Activated CD8-positive, alpha-beta memory T cell treated with anti-CD3 and anti-CD28 coated beads for 4 hours (primary cell): ENCODE results near the gene PYGL.
"Not testable (repeated sequence)": the region's sequence is repeated elsewhere in the genome, so short reads cannot be mapped to it uniquely, and the experiment has no call there.

Experiments
- DNase-seq, 2 donors: peaks; one replicate each; pipeline ENCODE4 v3.0.0-alpha.2; 2020; ENCODE audit warnings: low read depth in 2 of 2

PYGL gene

GRCh38 chr14:50954811-50955372 lies 10.6 kb upstream of the PYGL start:
- DNase-seq = no peak

GRCh38 chr14:50953502-50953901 lies 9.2 kb upstream of the PYGL start:
- no peak for DNase-seq

GRCh38 chr14:50951032-50951431 lies 6.7 kb upstream of the PYGL start:
- no peak for DNase-seq

- no peak for DNase-seq
Measured at GRCh38 chr14:50948205-50948604, 3.9 kb upstream of the PYGL start.

- no peak for DNase-seq
Measured at GRCh38 chr14:50947446-50947845, 3.2 kb upstream of the PYGL start.

GRCh38 chr14:50946234-50946935 lies 2.1 kb upstream of the PYGL start:
- no peak for DNase-seq

- no peak for DNase-seq
Measured at GRCh38 chr14:50944647-50945413, 547 bp upstream of the PYGL start.

GRCh38 chr14:50943261-50943942 lies 881 bp downstream of the PYGL start:
- no peak for DNase-seq

GRCh38 chr14:50941638-50942037 lies 2.6 kb downstream of the PYGL start:
- not testable (repeated sequence) for DNase-seq

- no peak for DNase-seq
Measured at GRCh38 chr14:50941151-50941550, 3.1 kb downstream of the PYGL start.

GRCh38 chr14:50937800-50938199 lies 6.5 kb downstream of the PYGL start:
- DNase-seq = no peak

- no peak for DNase-seq
Measured at GRCh38 chr14:50937325-50937724, 7.0 kb downstream of the PYGL start.

GRCh38 chr14:50936882-50937281 lies 7.4 kb downstream of the PYGL start:
- no peak for DNase-seq

GRCh38 chr14:50936016-50936340 lies 8.3 kb downstream of the PYGL start:
- no peak for DNase-seq

GRCh38 chr14:50935126-50936015 lies 8.9 kb downstream of the PYGL start:
- DNase-seq = no peak

GRCh38 chr14:50932592-50933495 lies 11.4 kb downstream of the PYGL start:
- no peak for DNase-seq

- DNase-seq = no peak
Measured at GRCh38 chr14:50932156-50932555, 12.1 kb downstream of the PYGL start.

GRCh38 chr14:50931559-50931958 lies 12.7 kb downstream of the PYGL start:
- no peak for DNase-seq

- DNase-seq = no peak
Measured at GRCh38 chr14:50929506-50929905, 14.8 kb downstream of the PYGL start.

- DNase-seq = no peak
Measured at GRCh38 chr14:50928002-50928635, 16.2 kb downstream of the PYGL start.
